IMR-90 (cell line): ENCODE measurements around the gene ZMAT5. TPM values are rescaled to one million over a fixed set of nuclear protein-coding genes. Genes with fewer than 3 reads are reported as not detected.

Source experiments
- ATAC-seq: fragments of 200-7000 bp; cut with Tn5 transposase; 2 replicates; pipeline ENCODE4 v1.9.1; 2020; ENCODE audit warnings: low read depth, mild to moderate bottlenecking, moderate library complexity
- BruUV-seq: library from RNA; stranded (reverse); fragments of 400-500 nt; replicated peaks from 2 replicates; lab custom pipeline; 2021; lab: Mats Ljungman, UMichigan
- CTCF ChIA-PET: fragments of 300-600 bp; formaldehyde crosslinking; extraction: SDS; loops from one replicate; lab custom pipeline; 2021; ENCODE audit warnings: antibody characterized with exemption; lab: Yijun Ruan, JAX
- POLR2A ChIA-PET: fragments of 300-600 bp; sonication (Branson Sonifier 250); formaldehyde crosslinking; loops from one replicate; lab custom pipeline; 2022; ENCODE audit warnings: antibody characterized with exemption; ENCODE audit not compliant: unreplicated experiment; lab: Charles Lee
- DNase-seq: peaks from one replicate; pipeline ENCODE4 v3.0.0; 2013
- H2AFZ ChIP-seq: replicated peaks from 2 replicates; pipeline ENCODE3; 2013; ENCODE audit warnings: low read length, mild to moderate bottlenecking; ENCODE audit not compliant: poor library complexity
- H2AK5ac ChIP-seq: 2 replicates; pipeline ENCODE4 v1.6.1; 2013; ENCODE audit warnings: low read depth, low read length, inconsistent platforms
- H2AK9ac ChIP-seq: replicated peaks from 2 replicates; pipeline ENCODE3; 2013; ENCODE audit warnings: mild to moderate bottlenecking, low read depth, low read length, moderate library complexity; ENCODE audit not compliant: poor library complexity
- H2BK120ac ChIP-seq: 2 replicates; pipeline ENCODE4 v1.6.1; 2013; ENCODE audit warnings: low read depth, low read length, inconsistent platforms
- H2BK15ac ChIP-seq: 3 replicates; pipeline ENCODE4 v1.6.1; 2013; ENCODE audit warnings: low read depth, low read length, inconsistent platforms
- H2BK20ac ChIP-seq: 2 replicates; pipeline ENCODE4 v1.6.1; 2013; ENCODE audit warnings: low read depth, mild to moderate bottlenecking, inconsistent platforms, low read length, moderate library complexity
- H2BK5ac ChIP-seq: 2 replicates; pipeline ENCODE4 v1.6.1; 2013; ENCODE audit warnings: mild to moderate bottlenecking, low read depth, low read length, inconsistent platforms; ENCODE audit not compliant: poor library complexity, severe bottlenecking
- H3K14ac ChIP-seq: replicated peaks from 2 replicates; pipeline ENCODE4 v1.6.1; 2013; ENCODE audit warnings: low read depth, low read length, inconsistent platforms
- H3K18ac ChIP-seq: 2 replicates; pipeline ENCODE4 v1.6.1; 2013; ENCODE audit warnings: low read depth, low read length, control low read depth
- H3K23ac ChIP-seq: 2 replicates; pipeline ENCODE4 v1.6.1; 2013; ENCODE audit warnings: low read depth, low read length, inconsistent platforms
- H3K27ac ChIP-seq: 2 replicates; pipeline ENCODE4 v1.5.1; 2013; ENCODE audit warnings: mild to moderate bottlenecking, control low read depth, low read length; ENCODE audit not compliant: insufficient read depth
- H3K27me3 ChIP-seq: 2 replicates; pipeline ENCODE4 v1.6.1; 2013; ENCODE audit warnings: low read length; ENCODE audit not compliant: control insufficient read depth, insufficient read depth
- H3K36me3 ChIP-seq: 2 replicates; pipeline ENCODE4 v1.6.1; 2013; ENCODE audit warnings: low read length, mixed read lengths; ENCODE audit not compliant: control insufficient read depth, insufficient read depth
- H3K4ac ChIP-seq: 2 replicates; pipeline ENCODE4 v1.6.1; 2013; ENCODE audit warnings: low read depth, low read length, inconsistent platforms
- H3K4me1 ChIP-seq: 2 replicates; pipeline ENCODE4 v1.6.1; 2013; ENCODE audit warnings: low read length, mixed read lengths; ENCODE audit not compliant: control insufficient read depth, insufficient read depth
- H3K4me2 ChIP-seq: 2 replicates; pipeline ENCODE4 v1.6.1; 2013; ENCODE audit warnings: low read depth, mild to moderate bottlenecking, control low read depth, low read length, moderate library complexity
- H3K4me3 ChIP-seq: 2 replicates; pipeline ENCODE4 v1.5.1; 2013; ENCODE audit warnings: low read depth, mild to moderate bottlenecking, control low read depth, low read length, moderate library complexity; ENCODE audit not compliant: insufficient read depth
- H3K56ac ChIP-seq: 2 replicates; pipeline ENCODE4 v1.6.1; 2013; ENCODE audit warnings: low read length, inconsistent platforms; ENCODE audit not compliant: insufficient read depth; ENCODE audit errors: extremely low read depth
- H3K79me1 ChIP-seq, 2 experiments: 2 replicates each; pipeline ENCODE4 v1.6.1; 2013; ENCODE audit warnings: low read length in 2 of 2, inconsistent platforms in 1 of 2, low read depth in 1 of 2
- H3K9ac ChIP-seq: 2 replicates; pipeline ENCODE4 v1.6.1; 2013; ENCODE audit warnings: low read depth, low read length, control low read depth
- H3K9me1 ChIP-seq: 2 replicates; pipeline ENCODE4 v1.6.1; 2013; ENCODE audit warnings: low read length, inconsistent platforms; ENCODE audit not compliant: insufficient read depth
- H3K9me3 ChIP-seq: 2 replicates; pipeline ENCODE4 v1.6.1; 2013; ENCODE audit warnings: low read length; ENCODE audit not compliant: control insufficient read depth, insufficient read depth
- H4K20me1 ChIP-seq: 2 replicates; pipeline ENCODE4 v1.6.1; 2013; ENCODE audit warnings: low read length, inconsistent platforms; ENCODE audit not compliant: insufficient read depth
- H4K5ac ChIP-seq: 2 replicates; pipeline ENCODE4 v1.6.1; 2013; ENCODE audit warnings: mild to moderate bottlenecking, low read depth, low read length, control low read depth
- H4K8ac ChIP-seq, 2 experiments: 2 replicates each; pipeline ENCODE4 v1.6.1; 2013; ENCODE audit warnings: low read depth in 2 of 2, low read length in 2 of 2, control low read depth in 1 of 2, inconsistent platforms in 1 of 2
- H4K91ac ChIP-seq: 2 replicates; pipeline ENCODE4 v1.6.1; 2013; ENCODE audit warnings: low read depth, low read length, inconsistent platforms; ENCODE audit not compliant: insufficient read depth
- POLR2A ChIP-seq: IDR thresholded peaks from 2 replicates; pipeline ENCODE4 v1.6.1; 2012; ENCODE audit warnings: mild to moderate bottlenecking, low read depth, low read length
- RCOR1 ChIP-seq: IDR thresholded peaks from 2 replicates; pipeline ENCODE4 v1.6.1; 2012; ENCODE audit warnings: mild to moderate bottlenecking, low read length, improper control_type of control experiment; ENCODE audit not compliant: insufficient replicate concordance
- WGBS, 2 experiments: methylation state at CpG; one replicate each; pipeline versions ENCODE4 v1.1.5 to v1.1.7; 2013; ENCODE audit warnings: missing lambda C conversion rate in 2 of 2; ENCODE audit not compliant: insufficient read length in 1 of 2; ENCODE audit errors: extremely low coverage in 2 of 2; 5-methylcytosine and 5-hydroxymethylcytosine counted together
- dilution Hi-C: fragments of 300-500 bp; cut with HindIII; formaldehyde crosslinking; loops from one replicate; pipeline ENCODE4 v1.14.3; 2018; ENCODE audit warnings: low sequenced_read_pairs; ENCODE audit not compliant: unreplicated experiment
- in situ Hi-C: fragments of 300-500 bp; cut with MboI; formaldehyde crosslinking; loops from 3 replicates; pipeline ENCODE4 v1.14.3; 2019; ENCODE audit warnings: low sequenced_read_pairs, inconsistent platforms, mixed read lengths
- intact Hi-C: fragments of 100-400 bp; cut with micrococcal nuclease; formaldehyde crosslinking; loops from 2 replicates; pipeline ENCODE4 v1.10.0; 2022
- polyA plus RNA-seq, 3 experiments: library from polyadenylated mRNA; depleted of rRNA; stranded (reverse); fragments of >200 nt; gene quantifications; 2 replicates each; pipeline ENCODE4 v1.2.3, GENCODE V29; 2012; ENCODE audit warnings: low replicate concordance in 1 of 3
- total RNA-seq: library from RNA; depleted of rRNA; stranded (reverse); fragments of >200 nt; gene quantifications from 2 replicates; pipeline ENCODE4 v1.2.3, GENCODE V29; 2012
- TF ChIP-seq, protein P1 (sequence below): fragments of 150-350 bp; IDR thresholded peaks from 2 replicates; pipeline ENCODE4 v1.6.1; 2016; ENCODE audit warnings: low read depth, mild to moderate bottlenecking, low read length, moderate library complexity, borderline replicate concordance
- TF ChIP-seq, protein P2 (sequence below): conservative IDR thresholded peaks from 2 replicates; pipeline ENCODE4 v1.5.1; 2012; ENCODE audit warnings: mild to moderate bottlenecking, low read depth, low read length, improper control_type of control experiment

ZMAT5 gene
- total and polyA plus RNA-seq, 2 of the 4 experiments (the other 2 are of a cell fraction) = 21.7 to 31.8 TPM

DNA sequence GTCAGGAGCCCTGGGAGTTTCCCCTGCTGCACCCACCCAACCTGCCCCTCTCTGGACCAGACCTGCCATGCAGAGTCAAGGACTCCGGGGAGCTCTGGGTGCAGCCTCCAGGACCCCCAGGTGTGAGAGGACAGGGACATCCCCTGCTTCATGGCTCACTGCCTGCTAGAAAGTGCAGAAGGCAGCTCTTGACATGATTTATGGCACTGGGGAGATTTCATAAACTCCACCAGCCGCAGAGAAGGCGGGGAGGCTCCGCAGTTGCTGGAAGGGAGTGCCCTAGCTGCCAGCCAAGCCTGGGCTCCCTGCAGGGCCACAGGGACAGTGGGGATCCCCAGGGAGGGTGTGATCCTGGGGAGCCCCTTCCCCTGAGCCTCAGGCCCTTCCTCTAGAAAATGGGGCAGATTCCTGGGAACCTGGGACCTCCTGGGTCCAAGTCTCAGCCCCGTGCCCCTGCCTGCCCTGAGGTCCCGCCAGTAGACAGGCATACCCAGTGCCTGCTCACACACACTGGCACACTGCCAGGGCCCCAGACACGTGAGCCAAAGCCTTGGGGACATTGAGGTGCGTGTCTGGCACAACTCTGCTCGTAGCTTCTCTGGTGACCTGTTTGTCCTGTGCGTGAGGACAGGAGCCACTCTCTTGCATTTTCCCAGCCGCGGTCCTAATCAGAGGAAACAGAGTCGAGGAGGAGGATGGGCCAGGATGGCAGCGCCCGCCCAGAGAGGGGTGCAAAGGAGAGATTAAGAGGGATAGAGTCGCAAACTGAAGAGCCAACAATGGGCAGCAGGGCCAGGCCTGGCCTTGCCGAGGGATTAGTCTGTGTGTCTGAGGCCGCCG, 33.2 kb downstream of the ZMAT5 start:
- H3K4ac ChIP-seq = no peak overlapping the region
- no peak overlapping the region for H4K8ac ChIP-seq
- TF ChIP-seq, protein P1, sequence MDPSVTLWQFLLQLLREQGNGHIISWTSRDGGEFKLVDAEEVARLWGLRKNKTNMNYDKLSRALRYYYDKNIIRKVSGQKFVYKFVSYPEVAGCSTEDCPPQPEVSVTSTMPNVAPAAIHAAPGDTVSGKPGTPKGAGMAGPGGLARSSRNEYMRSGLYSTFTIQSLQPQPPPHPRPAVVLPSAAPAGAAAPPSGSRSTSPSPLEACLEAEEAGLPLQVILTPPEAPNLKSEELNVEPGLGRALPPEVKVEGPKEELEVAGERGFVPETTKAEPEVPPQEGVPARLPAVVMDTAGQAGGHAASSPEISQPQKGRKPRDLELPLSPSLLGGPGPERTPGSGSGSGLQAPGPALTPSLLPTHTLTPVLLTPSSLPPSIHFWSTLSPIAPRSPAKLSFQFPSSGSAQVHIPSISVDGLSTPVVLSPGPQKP = no peak
- TF ChIP-seq POLR2A (no peak), RCOR1 (no peak)
- TF ChIP-seq, protein P2, sequence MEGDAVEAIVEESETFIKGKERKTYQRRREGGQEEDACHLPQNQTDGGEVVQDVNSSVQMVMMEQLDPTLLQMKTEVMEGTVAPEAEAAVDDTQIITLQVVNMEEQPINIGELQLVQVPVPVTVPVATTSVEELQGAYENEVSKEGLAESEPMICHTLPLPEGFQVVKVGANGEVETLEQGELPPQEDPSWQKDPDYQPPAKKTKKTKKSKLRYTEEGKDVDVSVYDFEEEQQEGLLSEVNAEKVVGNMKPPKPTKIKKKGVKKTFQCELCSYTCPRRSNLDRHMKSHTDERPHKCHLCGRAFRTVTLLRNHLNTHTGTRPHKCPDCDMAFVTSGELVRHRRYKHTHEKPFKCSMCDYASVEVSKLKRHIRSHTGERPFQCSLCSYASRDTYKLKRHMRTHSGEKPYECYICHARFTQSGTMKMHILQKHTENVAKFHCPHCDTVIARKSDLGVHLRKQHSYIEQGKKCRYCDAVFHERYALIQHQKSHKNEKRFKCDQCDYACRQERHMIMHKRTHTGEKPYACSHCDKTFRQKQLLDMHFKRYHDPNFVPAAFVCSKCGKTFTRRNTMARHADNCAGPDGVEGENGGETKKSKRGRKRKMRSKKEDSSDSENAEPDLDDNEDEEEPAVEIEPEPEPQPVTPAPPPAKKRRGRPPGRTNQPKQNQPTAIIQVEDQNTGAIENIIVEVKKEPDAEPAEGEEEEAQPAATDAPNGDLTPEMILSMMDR = no peak
- no peak overlapping the region for H3K4me2 ChIP-seq
- no peak overlapping the region for H3K14ac ChIP-seq
- H2AFZ ChIP-seq = no peak overlapping the region
- H4K5ac ChIP-seq = no peak overlapping the region
- intact Hi-C loops = no loop called here
- H3K79me1 ChIP-seq = no peaks in the 10 kb centered on the region
- no peak overlapping the region for H2BK15ac ChIP-seq
- in situ Hi-C loops = no loop called here
- no peaks in the 10 kb centered on the region for H3K4me1 ChIP-seq
- H4K20me1 ChIP-seq = no peaks in the 10 kb centered on the region
- no peak for DNase-seq
- H3K9ac ChIP-seq = no peak overlapping the region
- H3K9me3 ChIP-seq = no peaks in the 10 kb centered on the region
- no peak overlapping the region for H2BK20ac ChIP-seq
- no peak overlapping the region for H2AK9ac ChIP-seq
- H3K56ac ChIP-seq = no peak overlapping the region
- ChIA-PET POLR2A (interaction anchor here (0.5 kb wide), 1 partner anchor 74 kb away, joined by 4 read pairs; no protein-coding TSS in a partner anchor), CTCF (no interaction called here)
- 74% methylated on average over 13 of the region's 19 CpGs; no CpG with 5 or more reads in 1 of the 2 experiments for WGBS, 2 experiments
- H3K27me3 ChIP-seq = no peaks in the 10 kb centered on the region
- no peak overlapping the region for H2BK5ac ChIP-seq
- ATAC-seq = no peak
- H3K36me3 ChIP-seq = peaks cover 11% of the 10 kb centered on the region
- no peaks in the 10 kb centered on the region for H3K9me1 ChIP-seq
- dilution Hi-C loops = no loop called here
- no peak overlapping the region for H3K4me3 ChIP-seq
- H2BK120ac ChIP-seq = no peak overlapping the region
- no peak overlapping the region for H2AK5ac ChIP-seq
- no peak overlapping the region for H3K27ac ChIP-seq
- H3K23ac ChIP-seq = no peak overlapping the region
- no peak overlapping the region for H3K18ac ChIP-seq
- BruUV-seq = no TSS peak
- H4K91ac ChIP-seq = no peak overlapping the region
